Karpas-422 (cell line): ENCODE results near the gene CCDC34. TPM values are rescaled to one million over a fixed set of nuclear protein-coding genes. Genes with fewer than 3 reads are reported as not detected.

ENCODE experiments used
- DNase-seq: peaks from one replicate; pipeline ENCODE4 v3.0.0-alpha.2; 2015
- H2AFZ ChIP-seq: fragments of 200-600 bp; sonication (generic); 2 replicates; pipeline ENCODE4 v1.6.1; 2014; ENCODE audit warnings: antibody characterized with exemption, low read length, mixed read lengths
- H3K27ac ChIP-seq: fragments of 200-600 bp; sonication (generic); 2 replicates; pipeline ENCODE4 v1.5.1; 2014; ENCODE audit warnings: mild to moderate bottlenecking, low read length, moderate library complexity
- H3K27me3 ChIP-seq: fragments of 200-600 bp; sonication (generic); 2 replicates; pipeline ENCODE4 v1.6.1; 2014; ENCODE audit warnings: low read length, mixed read lengths
- H3K36me3 ChIP-seq: fragments of 200-600 bp; sonication (generic); 2 replicates; pipeline ENCODE4 v1.6.1; 2014; ENCODE audit warnings: low read length, mixed read lengths; ENCODE audit not compliant: insufficient read depth
- H3K4me1 ChIP-seq: fragments of 200-600 bp; sonication (generic); 2 replicates; pipeline ENCODE4 v1.6.1; 2014; ENCODE audit warnings: mild to moderate bottlenecking, low read length, mixed read lengths
- H3K4me2 ChIP-seq: fragments of 200-600 bp; sonication (generic); 2 replicates; pipeline ENCODE4 v1.6.1; 2014; ENCODE audit warnings: low read length, low read depth, mild to moderate bottlenecking; ENCODE audit not compliant: poor library complexity, severe bottlenecking
- H3K4me3 ChIP-seq: fragments of 200-600 bp; sonication (generic); 2 replicates; pipeline ENCODE4 v1.5.1; 2014; ENCODE audit warnings: mild to moderate bottlenecking, antibody characterized with exemption, low read length, mixed read lengths
- H3K79me2 ChIP-seq: fragments of 200-600 bp; sonication (generic); 2 replicates; pipeline ENCODE4 v1.6.1; 2014; ENCODE audit warnings: mild to moderate bottlenecking, low read length, mixed read lengths
- H3K9ac ChIP-seq: fragments of 200-600 bp; sonication (generic); 2 replicates; pipeline ENCODE4 v1.6.0; 2014; ENCODE audit warnings: low read length
- H3K9me2 ChIP-seq: fragments of 200-600 bp; sonication (generic), shearing (Covaris generic); replicated peaks from 2 replicates; pipeline ENCODE4 v1.6.0; 2014; ENCODE audit warnings: mild to moderate bottlenecking, low read length, moderate library complexity; ENCODE audit not compliant: insufficient read depth
- H3K9me3 ChIP-seq: fragments of 300-700, 200-600 bp; sonication (generic); 2 replicates; pipeline ENCODE4 v1.6.1; 2014; ENCODE audit warnings: low read length, mixed read lengths
- H4K20me1 ChIP-seq: fragments of 200-600 bp; sonication (generic); 2 replicates; pipeline ENCODE4 v1.6.1; 2014; ENCODE audit warnings: mild to moderate bottlenecking, antibody characterized with exemption, low read length, low read depth; ENCODE audit not compliant: insufficient read depth
- total RNA-seq: library from RNA; depleted of rRNA; stranded (reverse); fragments of >200 nt; shearing (Covaris generic); gene quantifications from 2 replicates; pipeline ENCODE4 v1.2.3, GENCODE V29; 2014; ENCODE audit warnings: low replicate concordance; rRNA removed

Gene CCDC34
- total RNA-seq, 1 experiment from 2014 or later: 10.2 TPM

GRCh38 chr11:27293515-27294417 lies 69.2 kb downstream of the CCDC34 start:
- no peak for DNase-seq
- Histone ChIP-seq H2AFZ (no peak overlapping the region), H3K4me1 (no peaks in the 10 kb centered on the region), H3K9me3 (peaks cover 6% of the 10 kb centered on the region; the same call in 1 of the 2 replicates), H3K4me2 (no peak overlapping the region), H3K4me3 (no peak overlapping the region), H3K27me3 (no peaks in the 10 kb centered on the region; the same call in 1 of the 2 replicates), H3K36me3 (no peaks in the 10 kb centered on the region), H4K20me1 (no peaks in the 10 kb centered on the region), H3K79me2 (no peaks in the 10 kb centered on the region), H3K9me2 (no peaks in the 10 kb centered on the region), H3K9ac (no peak overlapping the region), H3K27ac (no peak overlapping the region)

GRCh38 chr11:27292637-27293010 lies 70.4 kb downstream of the CCDC34 start:
- H3K27me3 ChIP-seq: no peaks in the 10 kb centered on the region; the same call in 1 of the 2 replicates
- no peak overlapping the region for H2AFZ ChIP-seq
- peaks cover 6% of the 10 kb centered on the region; the same call in 1 of the 2 replicates for H3K9me3 ChIP-seq
- no peak overlapping the region for H3K4me3 ChIP-seq
- no peak overlapping the region for H3K27ac ChIP-seq
- H4K20me1 ChIP-seq: no peaks in the 10 kb centered on the region
- H3K4me2 ChIP-seq: no peak overlapping the region
- no peaks in the 10 kb centered on the region for H3K9me2 ChIP-seq
- H3K36me3 ChIP-seq: no peaks in the 10 kb centered on the region
- no peak for DNase-seq
- no peak overlapping the region for H3K9ac ChIP-seq
- H3K79me2 ChIP-seq: no peaks in the 10 kb centered on the region
- H3K4me1 ChIP-seq: no peaks in the 10 kb centered on the region

- no peaks in the 10 kb centered on the region for H3K9me2 ChIP-seq
- no peak overlapping the region for H3K9ac ChIP-seq
- H3K4me1 ChIP-seq: no peaks in the 10 kb centered on the region
- DNase-seq: no peak
- no peaks in the 10 kb centered on the region for H3K36me3 ChIP-seq
- H3K4me3 ChIP-seq: no peak overlapping the region
- no peak overlapping the region for H3K4me2 ChIP-seq
- no peaks in the 10 kb centered on the region; the same call in 1 of the 2 replicates for H3K27me3 ChIP-seq
- H3K27ac ChIP-seq: no peak overlapping the region
- peaks cover 6% of the 10 kb centered on the region; the same call in 1 of the 2 replicates for H3K9me3 ChIP-seq
- H2AFZ ChIP-seq: no peak overlapping the region
- no peaks in the 10 kb centered on the region for H3K79me2 ChIP-seq
- H4K20me1 ChIP-seq: no peaks in the 10 kb centered on the region
Observed at GRCh38 chr11:27291954-27292636, 70.9 kb downstream of the CCDC34 start.

GRCh38 chr11:27291302-27291889 lies 71.6 kb downstream of the CCDC34 start:
- no peaks in the 10 kb centered on the region for H3K79me2 ChIP-seq
- H3K4me3 ChIP-seq: no peak overlapping the region
- H3K27ac ChIP-seq: no peak overlapping the region
- no peak overlapping the region for H2AFZ ChIP-seq
- peak; percentile 46 for DNase-seq
- H3K36me3 ChIP-seq: no peaks in the 10 kb centered on the region
- no peak overlapping the region for H3K4me2 ChIP-seq
- peaks cover 6% of the 10 kb centered on the region; the same call in 1 of the 2 replicates for H3K9me3 ChIP-seq
- no peaks in the 10 kb centered on the region for H3K4me1 ChIP-seq
- no peaks in the 10 kb centered on the region for H3K9me2 ChIP-seq
- H4K20me1 ChIP-seq: no peaks in the 10 kb centered on the region
- H3K27me3 ChIP-seq: no peaks in the 10 kb centered on the region; the same call in 1 of the 2 replicates
- H3K9ac ChIP-seq: no peak overlapping the region

GRCh38 chr11:27290261-27291050 lies 72.6 kb downstream of the CCDC34 start:
- H4K20me1 ChIP-seq: no peaks in the 10 kb centered on the region
- H3K4me1 ChIP-seq: no peaks in the 10 kb centered on the region
- no peak overlapping the region for H3K27ac ChIP-seq
- no peak for DNase-seq
- H2AFZ ChIP-seq: no peak overlapping the region
- H3K9me3 ChIP-seq: peaks cover 6% of the 10 kb centered on the region; the same call in 1 of the 2 replicates
- H3K9ac ChIP-seq: no peak overlapping the region
- no peaks in the 10 kb centered on the region for H3K36me3 ChIP-seq
- no peak overlapping the region for H3K4me3 ChIP-seq
- no peaks in the 10 kb centered on the region for H3K79me2 ChIP-seq
- no peaks in the 10 kb centered on the region for H3K9me2 ChIP-seq
- no peak overlapping the region for H3K4me2 ChIP-seq
- H3K27me3 ChIP-seq: no peaks in the 10 kb centered on the region; the same call in 1 of the 2 replicates

Other genes starting within 250 kb of the CCDC34 start
- gene LGR4, start 109.6 kb upstream of the CCDC34 start, total RNA-seq: 0.04 TPM in 1 of 2 replicates, not detected in the other
- 10.5 and 30.3 TPM in 2 replicates for gene LIN7C, start 143.6 kb upstream of the CCDC34 start, total RNA-seq